Measurements from ENCODE around the gene CMTM7.

Gene CMTM7

GRCh38 chr3:32442766-32443165 lies 51.1 kb downstream of the CMTM7 start:
- ChIA-PET CTCF (interaction anchor here (0.6 kb wide), 1 partner anchor 17 kb away, joined by 4 read pairs; no protein-coding TSS in a partner anchor), POLR2A (ENCODE audit: low non-redundant PET) (no interaction called here)
- TF ChIP-seq CTCF (conservative IDR thresholded peaks at IDR 0.05; ENCODE audit: low read depth): no peak
- DNase-seq (ENCODE audit: low spot score): no peak
- peak overlapping the region; percentile 44; the same call in 1 of the 2 replicates for H3K27ac ChIP-seq

GRCh38 chr3:32443478-32443877 lies 51.8 kb downstream of the CMTM7 start:
- H3K27ac ChIP-seq: no peak overlapping the region
- ChIA-PET CTCF (interaction anchor here (0.6 kb wide), 1 partner anchor 17 kb away, joined by 4 read pairs; no protein-coding TSS in a partner anchor), POLR2A (ENCODE audit: low non-redundant PET) (no interaction called here)
- no peak for DNase-seq (ENCODE audit: low spot score)
- TF ChIP-seq CTCF (conservative IDR thresholded peaks at IDR 0.05; ENCODE audit: low read depth): no peak

GRCh38 chr3:32447865-32448400 lies 56.3 kb downstream of the CMTM7 start:
- ChIA-PET POLR2A (ENCODE audit: low non-redundant PET) (no interaction called here), CTCF (no interaction called here)
- no peak overlapping the region for H3K27ac ChIP-seq
- DNase-seq (ENCODE audit: low spot score): no peak
- no peak for TF ChIP-seq CTCF (conservative IDR thresholded peaks at IDR 0.05; ENCODE audit: low read depth)

GRCh38 chr3:32448686-32449474 lies 57.2 kb downstream of the CMTM7 start:
- ChIA-PET CTCF (no interaction called here), POLR2A (ENCODE audit: low non-redundant PET) (no interaction called here)
- TF ChIP-seq CTCF (conservative IDR thresholded peaks at IDR 0.05; ENCODE audit: low read depth): no peak
- DNase-seq (ENCODE audit: low spot score): no peak
- H3K27ac ChIP-seq: no peak overlapping the region

GRCh38 chr3:32449691-32450090 lies 58.0 kb downstream of the CMTM7 start:
- no peak for DNase-seq (ENCODE audit: low spot score)
- ChIA-PET POLR2A (ENCODE audit: low non-redundant PET) (no interaction called here), CTCF (no interaction called here)
- no peak overlapping the region for H3K27ac ChIP-seq
- TF ChIP-seq CTCF (conservative IDR thresholded peaks at IDR 0.05; ENCODE audit: low read depth): no peak

GRCh38 chr3:32450426-32450825 lies 58.8 kb downstream of the CMTM7 start:
- CTCF ChIA-PET: no interaction called here
- DNase-seq (ENCODE audit: low spot score): no peak
- no peak overlapping the region for H3K27ac ChIP-seq

More at GRCh38 chr3:32450426-32450825, 58.8 kb downstream of the CMTM7 start:
- POLR2A ChIA-PET (ENCODE audit: low non-redundant PET): no interaction called here
- no peak for TF ChIP-seq CTCF (conservative IDR thresholded peaks at IDR 0.05; ENCODE audit: low read depth)

Data from RWPE1 (cell line).